Liver (tissue), 9 donors: ENCODE data around the gene CEACAM16. TPM values are rescaled to one million over a fixed set of nuclear protein-coding genes. Genes with fewer than 3 reads are reported as not detected.

Experiments used
- DNase-seq: peaks from one replicate; pipeline ENCODE4 v3.0.0-alpha.2; 2017; ENCODE audit warnings: low spot score
- H3K27ac ChIP-seq, 2 donors: one replicate each; pipeline ENCODE4 v1.7.0; 2013; ENCODE audit warnings: inconsistent platforms in 2 of 2, low read length in 2 of 2, control low read depth in 1 of 2, low read depth in 1 of 2, mild to moderate bottlenecking in 1 of 2
- H3K27me3 ChIP-seq, 4 donors: one replicate each; pipeline versions ENCODE4 v1.6.1 to v1.7.0; 2013; ENCODE audit warnings: low read length in 3 of 4, inconsistent platforms in 1 of 4, mild to moderate bottlenecking in 1 of 4, moderate library complexity in 1 of 4; ENCODE audit not compliant: control insufficient read depth in 4 of 4, insufficient read depth in 4 of 4
- H3K36me3 ChIP-seq, 4 donors: one replicate each; pipeline versions ENCODE4 v1.6.1 to v1.7.0; 2013; ENCODE audit warnings: low read length in 3 of 4, mild to moderate bottlenecking in 3 of 4, low read depth in 1 of 4, moderate library complexity in 1 of 4; ENCODE audit not compliant: control insufficient read depth in 4 of 4, insufficient read depth in 3 of 4
- H3K4me1 ChIP-seq, 4 donors: one replicate each; pipeline versions ENCODE4 v1.6.1 to v1.7.0; 2013; ENCODE audit warnings: low read length in 3 of 4, mild to moderate bottlenecking in 3 of 4, moderate library complexity in 1 of 4; ENCODE audit not compliant: control insufficient read depth in 4 of 4, insufficient read depth in 4 of 4
- H3K4me3 ChIP-seq, 3 donors: one replicate each; pipeline versions ENCODE4 v1.6.1 to v1.7.0; 2013; ENCODE audit warnings: low read length in 3 of 3, control low read depth in 1 of 3, low read depth in 1 of 3, mild to moderate bottlenecking in 1 of 3
- H3K9ac ChIP-seq, 2 donors: one replicate each; pipeline ENCODE4 v1.7.0; 2013; ENCODE audit warnings: low read length in 2 of 2, mild to moderate bottlenecking in 2 of 2, moderate library complexity in 2 of 2, control low read depth in 1 of 2, low read depth in 1 of 2
- H3K9me3 ChIP-seq, 4 donors: one replicate each; pipeline versions ENCODE4 v1.6.1 to v1.7.0; 2013; ENCODE audit warnings: low read length in 3 of 4; ENCODE audit not compliant: control insufficient read depth in 4 of 4
- EGR1 ChIP-seq, 2 donors: IDR thresholded peaks; 2 replicates each; pipeline ENCODE4 v1.6.1; 2016 to 2018; ENCODE audit warnings: antibody characterized with exemption in 2 of 2, low read depth in 2 of 2
- FOXA1 ChIP-seq: IDR thresholded peaks from 2 replicates; pipeline ENCODE4 v1.6.1; 2016; ENCODE audit warnings: antibody characterized with exemption
- GABPA ChIP-seq, 2 donors: IDR thresholded peaks in 1 of 2; conservative IDR thresholded peaks in 1 of 2; 2 replicates each; pipeline ENCODE4 v1.6.1; 2016; ENCODE audit warnings: antibody characterized with exemption in 2 of 2, mild to moderate bottlenecking in 1 of 2, moderate library complexity in 1 of 2
- HNF4A ChIP-seq, 2 donors: conservative IDR thresholded peaks; 2 replicates each; pipeline ENCODE4 v1.6.1; 2016; ENCODE audit warnings: antibody characterized with exemption in 2 of 2, mild to moderate bottlenecking in 2 of 2
- HNF4G ChIP-seq: IDR thresholded peaks from 2 replicates; pipeline ENCODE4 v1.6.1; 2016; ENCODE audit warnings: antibody characterized with exemption
- JUND ChIP-seq, 2 donors: IDR thresholded peaks; 2 replicates each; pipeline ENCODE4 v1.6.1; 2016; ENCODE audit warnings: antibody characterized with exemption in 2 of 2
- NR2F2 ChIP-seq: IDR thresholded peaks from 2 replicates; pipeline ENCODE4 v1.6.1; 2016; ENCODE audit warnings: antibody characterized with exemption
- RAD21 ChIP-seq, 2 donors: IDR thresholded peaks; 2 replicates each; pipeline ENCODE4 v1.6.1; 2016; ENCODE audit warnings: antibody characterized with exemption in 2 of 2, mild to moderate bottlenecking in 2 of 2
- RXRA ChIP-seq, 2 donors: IDR thresholded peaks; 2 replicates each; pipeline ENCODE4 v1.6.1; 2017 to 2018; ENCODE audit warnings: antibody characterized with exemption in 2 of 2, mild to moderate bottlenecking in 1 of 2
- SP1 ChIP-seq: IDR thresholded peaks from 2 replicates; pipeline ENCODE4 v1.6.1; 2018; ENCODE audit warnings: antibody characterized with exemption, mild to moderate bottlenecking
- TAF1 ChIP-seq: conservative IDR thresholded peaks from 2 replicates; pipeline ENCODE4 v1.6.1; 2016; ENCODE audit warnings: antibody characterized with exemption, mild to moderate bottlenecking
- YY1 ChIP-seq: IDR thresholded peaks from 2 replicates; pipeline ENCODE4 v1.6.1; 2016; ENCODE audit warnings: antibody characterized with exemption, mild to moderate bottlenecking
- WGBS: extraction: QIAGEN DNeasy Blood & Tissue Kit; methylation state at CpG from one replicate; pipeline ENCODE4 v1.1.7; 2013; 5-methylcytosine and 5-hydroxymethylcytosine counted together
- polyA plus RNA-seq, 2 donors: library from polyadenylated mRNA; stranded (reverse) in 1 of 2; unstranded in 1 of 2; fragments of 200-250 nt in 1 of 2; fragments of >200 nt in 1 of 2; fragmentation: Nextera tagmentation in 1 of 2; extraction: Ambion mirVana in 1 of 2; gene quantifications; one replicate each; pipeline versions ENCODE4 v1.2.1 to v1.2.3, GENCODE V29; 2013 to 2015
- total RNA-seq, 2 donors: library from RNA; depleted of rRNA; stranded (reverse); fragments of >200 nt; gene quantifications; one replicate each; pipeline ENCODE4 v1.2.3, GENCODE V29; 2014
- TF ChIP-seq, protein P1 (sequence below): fragments of 150-350 bp; IDR thresholded peaks from 2 replicates; pipeline ENCODE4 v1.5.1; 2017; ENCODE audit warnings: improper control_type of control experiment, low read depth, low read length; ENCODE audit not compliant: missing input control
- TF ChIP-seq, protein P2 (sequence below): IDR thresholded peaks from 2 replicates; pipeline ENCODE4 v1.6.1; 2016; ENCODE audit warnings: antibody characterized with exemption, mild to moderate bottlenecking
- TF ChIP-seq, protein P3 (sequence below): IDR thresholded peaks from 2 replicates; pipeline ENCODE4 v1.6.1; 2016; ENCODE audit warnings: antibody characterized with exemption
- TF ChIP-seq, protein P4 (sequence below): IDR thresholded peaks from 2 replicates; pipeline ENCODE4 v1.6.1; 2016; ENCODE audit warnings: antibody characterized with exemption
- TF ChIP-seq, protein P5 (sequence below): IDR thresholded peaks from 2 replicates; pipeline ENCODE4 v1.6.1; 2016; ENCODE audit warnings: antibody characterized with exemption
- donor health status: healthy.
- donor health status: healthy.
- donor health status: healthy.
- donor health status: healthy.
- donor health status: healthy.

The CEACAM16 gene
- total and polyA plus RNA-seq, 4 donors = 0.09 TPM; not detected in 3

DNA sequence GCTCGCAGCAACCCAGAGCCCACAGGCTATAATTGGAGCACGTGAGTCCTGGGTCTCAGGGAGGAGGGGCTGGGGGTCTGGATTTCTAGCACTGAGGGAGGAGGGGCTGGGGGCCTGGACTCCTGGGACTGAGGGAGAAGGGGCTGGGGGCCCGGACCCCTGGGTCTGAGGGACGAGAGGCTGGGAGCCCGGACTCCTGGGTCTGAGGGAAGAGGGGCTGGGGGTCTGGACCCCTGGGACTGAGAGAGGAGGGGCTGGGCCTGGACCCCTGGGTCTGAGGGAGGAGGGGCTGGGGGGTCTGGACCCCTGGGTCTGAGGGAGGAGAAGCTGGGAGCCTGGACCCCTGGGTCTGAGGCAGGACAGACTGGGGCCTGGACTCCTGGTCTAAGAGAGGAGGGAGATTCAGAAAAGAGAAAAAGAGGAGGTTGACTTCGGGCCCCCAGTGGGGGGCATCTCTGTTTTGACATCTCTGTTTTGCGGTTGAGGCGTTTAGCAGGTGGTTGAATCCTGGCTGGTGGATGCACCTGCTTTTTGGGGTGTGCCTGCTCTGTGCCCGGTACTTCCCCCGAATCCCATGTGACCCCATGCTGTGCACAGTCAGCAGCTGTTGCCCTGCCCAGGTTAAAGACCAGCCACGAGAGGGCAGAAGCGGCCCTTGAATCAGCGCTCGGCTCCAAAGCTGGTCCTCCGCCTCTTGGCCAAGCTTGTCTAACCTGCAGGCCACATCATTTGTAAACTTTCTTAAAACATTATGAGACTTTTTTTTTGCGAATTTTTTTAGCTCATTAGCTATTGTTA, 44.8 kb upstream of the CEACAM16 start:
- no peaks in the 10 kb centered on the region for H3K9me3 ChIP-seq
- H3K27ac ChIP-seq = no peak overlapping the region
- DNase-seq = peak; percentile 55
- no peak overlapping the region for H3K9ac ChIP-seq
- no peak overlapping the region for H3K4me3 ChIP-seq
- peaks cover 6 to 77% (median 49%) of the 10 kb centered on the region in 4 donors for H3K36me3 ChIP-seq
- peaks cover 2 to 19% (median 11%) of the 10 kb centered on the region in 4 donors for H3K4me1 ChIP-seq
- H3K27me3 ChIP-seq = no peaks in the 10 kb centered on the region
- peak in 1 of 2 donors; percentile 61 for TF ChIP-seq RXRA (IDR thresholded peaks at IDR 0.05)
- no peak for TF ChIP-seq JUND (IDR thresholded peaks at IDR 0.05)
- TF ChIP-seq EGR1 (IDR thresholded peaks at IDR 0.05; ENCODE audit: low read depth in 2 of 2) = no peak
- TF ChIP-seq, protein P1, sequence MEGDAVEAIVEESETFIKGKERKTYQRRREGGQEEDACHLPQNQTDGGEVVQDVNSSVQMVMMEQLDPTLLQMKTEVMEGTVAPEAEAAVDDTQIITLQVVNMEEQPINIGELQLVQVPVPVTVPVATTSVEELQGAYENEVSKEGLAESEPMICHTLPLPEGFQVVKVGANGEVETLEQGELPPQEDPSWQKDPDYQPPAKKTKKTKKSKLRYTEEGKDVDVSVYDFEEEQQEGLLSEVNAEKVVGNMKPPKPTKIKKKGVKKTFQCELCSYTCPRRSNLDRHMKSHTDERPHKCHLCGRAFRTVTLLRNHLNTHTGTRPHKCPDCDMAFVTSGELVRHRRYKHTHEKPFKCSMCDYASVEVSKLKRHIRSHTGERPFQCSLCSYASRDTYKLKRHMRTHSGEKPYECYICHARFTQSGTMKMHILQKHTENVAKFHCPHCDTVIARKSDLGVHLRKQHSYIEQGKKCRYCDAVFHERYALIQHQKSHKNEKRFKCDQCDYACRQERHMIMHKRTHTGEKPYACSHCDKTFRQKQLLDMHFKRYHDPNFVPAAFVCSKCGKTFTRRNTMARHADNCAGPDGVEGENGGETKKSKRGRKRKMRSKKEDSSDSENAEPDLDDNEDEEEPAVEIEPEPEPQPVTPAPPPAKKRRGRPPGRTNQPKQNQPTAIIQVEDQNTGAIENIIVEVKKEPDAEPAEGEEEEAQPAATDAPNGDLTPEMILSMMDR = peak; percentile 71
- peak in 1 of 2 donors; percentile 48 for TF ChIP-seq HNF4A (conservative IDR thresholded peaks at IDR 0.05)
- peak; percentile 14 for TF ChIP-seq SP1
- TF ChIP-seq HNF4G = no peak
- TF ChIP-seq, protein P2, sequence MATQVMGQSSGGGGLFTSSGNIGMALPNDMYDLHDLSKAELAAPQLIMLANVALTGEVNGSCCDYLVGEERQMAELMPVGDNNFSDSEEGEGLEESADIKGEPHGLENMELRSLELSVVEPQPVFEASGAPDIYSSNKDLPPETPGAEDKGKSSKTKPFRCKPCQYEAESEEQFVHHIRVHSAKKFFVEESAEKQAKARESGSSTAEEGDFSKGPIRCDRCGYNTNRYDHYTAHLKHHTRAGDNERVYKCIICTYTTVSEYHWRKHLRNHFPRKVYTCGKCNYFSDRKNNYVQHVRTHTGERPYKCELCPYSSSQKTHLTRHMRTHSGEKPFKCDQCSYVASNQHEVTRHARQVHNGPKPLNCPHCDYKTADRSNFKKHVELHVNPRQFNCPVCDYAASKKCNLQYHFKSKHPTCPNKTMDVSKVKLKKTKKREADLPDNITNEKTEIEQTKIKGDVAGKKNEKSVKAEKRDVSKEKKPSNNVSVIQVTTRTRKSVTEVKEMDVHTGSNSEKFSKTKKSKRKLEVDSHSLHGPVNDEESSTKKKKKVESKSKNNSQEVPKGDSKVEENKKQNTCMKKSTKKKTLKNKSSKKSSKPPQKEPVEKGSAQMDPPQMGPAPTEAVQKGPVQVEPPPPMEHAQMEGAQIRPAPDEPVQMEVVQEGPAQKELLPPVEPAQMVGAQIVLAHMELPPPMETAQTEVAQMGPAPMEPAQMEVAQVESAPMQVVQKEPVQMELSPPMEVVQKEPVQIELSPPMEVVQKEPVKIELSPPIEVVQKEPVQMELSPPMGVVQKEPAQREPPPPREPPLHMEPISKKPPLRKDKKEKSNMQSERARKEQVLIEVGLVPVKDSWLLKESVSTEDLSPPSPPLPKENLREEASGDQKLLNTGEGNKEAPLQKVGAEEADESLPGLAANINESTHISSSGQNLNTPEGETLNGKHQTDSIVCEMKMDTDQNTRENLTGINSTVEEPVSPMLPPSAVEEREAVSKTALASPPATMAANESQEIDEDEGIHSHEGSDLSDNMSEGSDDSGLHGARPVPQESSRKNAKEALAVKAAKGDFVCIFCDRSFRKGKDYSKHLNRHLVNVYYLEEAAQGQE = no peak
- TF ChIP-seq, protein P3, sequence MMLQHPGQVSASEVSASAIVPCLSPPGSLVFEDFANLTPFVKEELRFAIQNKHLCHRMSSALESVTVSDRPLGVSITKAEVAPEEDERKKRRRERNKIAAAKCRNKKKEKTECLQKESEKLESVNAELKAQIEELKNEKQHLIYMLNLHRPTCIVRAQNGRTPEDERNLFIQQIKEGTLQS = peak; percentile 21
- TF ChIP-seq, protein P4, sequence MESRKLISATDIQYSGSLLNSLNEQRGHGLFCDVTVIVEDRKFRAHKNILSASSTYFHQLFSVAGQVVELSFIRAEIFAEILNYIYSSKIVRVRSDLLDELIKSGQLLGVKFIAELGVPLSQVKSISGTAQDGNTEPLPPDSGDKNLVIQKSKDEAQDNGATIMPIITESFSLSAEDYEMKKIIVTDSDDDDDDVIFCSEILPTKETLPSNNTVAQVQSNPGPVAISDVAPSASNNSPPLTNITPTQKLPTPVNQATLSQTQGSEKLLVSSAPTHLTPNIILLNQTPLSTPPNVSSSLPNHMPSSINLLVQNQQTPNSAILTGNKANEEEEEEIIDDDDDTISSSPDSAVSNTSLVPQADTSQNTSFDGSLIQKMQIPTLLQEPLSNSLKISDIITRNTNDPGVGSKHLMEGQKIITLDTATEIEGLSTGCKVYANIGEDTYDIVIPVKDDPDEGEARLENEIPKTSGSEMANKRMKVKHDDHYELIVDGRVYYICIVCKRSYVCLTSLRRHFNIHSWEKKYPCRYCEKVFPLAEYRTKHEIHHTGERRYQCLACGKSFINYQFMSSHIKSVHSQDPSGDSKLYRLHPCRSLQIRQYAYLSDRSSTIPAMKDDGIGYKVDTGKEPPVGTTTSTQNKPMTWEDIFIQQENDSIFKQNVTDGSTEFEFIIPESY = no peak
- TF ChIP-seq RAD21 (IDR thresholded peaks at IDR 0.05) = peak; percentile 87 to 90
- TF ChIP-seq TAF1 = no peak
- 42% methylated on average over 16 of the region's 16 CpGs for WGBS

DNA sequence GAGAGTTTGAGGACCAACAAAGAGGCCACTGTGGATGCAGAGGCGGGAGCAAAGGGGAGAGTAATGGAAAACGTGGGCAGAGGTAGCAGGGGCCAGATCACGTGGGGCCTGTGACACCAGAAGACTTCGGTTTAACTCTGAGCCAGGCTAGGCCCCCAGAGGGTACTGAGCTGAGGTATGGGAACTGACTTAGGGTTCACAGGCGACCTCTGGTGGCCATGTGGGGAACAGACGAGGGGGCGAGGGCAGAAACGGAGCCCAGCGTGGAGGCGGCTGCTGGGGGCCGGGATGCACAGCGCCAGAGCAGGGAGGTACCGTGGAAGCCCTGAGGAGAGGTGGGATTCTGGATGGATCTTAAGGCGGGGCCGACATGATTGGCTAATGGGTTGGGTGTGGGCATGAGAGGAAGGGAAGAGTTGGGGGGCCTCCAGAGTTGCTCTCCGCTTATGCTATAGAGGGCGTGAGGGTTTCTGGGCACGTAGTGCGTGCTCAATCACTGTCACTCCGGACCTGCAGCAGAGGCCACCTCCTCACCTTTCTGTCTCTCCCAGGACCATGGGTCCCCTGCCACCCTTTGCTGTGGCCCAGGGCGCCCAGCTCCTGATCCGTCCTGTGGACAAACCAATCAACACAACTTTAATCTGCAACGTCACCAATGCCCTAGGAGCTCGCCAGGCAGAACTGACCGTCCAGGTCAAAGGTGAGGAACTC, 41.6 kb upstream of the CEACAM16 start:
- Histone ChIP-seq H3K36me3 (peaks cover 6 to 78% (median 52%) of the 10 kb centered on the region in 4 donors), H3K9me3 (no peaks in the 10 kb centered on the region), H3K4me3 (no peak overlapping the region), H3K27ac (no peak overlapping the region), H3K4me1 (peaks cover 2 to 12% (median 3%) of the 10 kb centered on the region in 4 donors), H3K27me3 (no peaks in the 10 kb centered on the region), H3K9ac (no peak overlapping the region)
- peak; percentile 76 for DNase-seq
- WGBS = 52% methylated on average over 25 of the region's 25 CpGs
- TF ChIP-seq TAF1 (no peak), RXRA (IDR thresholded peaks at IDR 0.05) (no peak), RAD21 (IDR thresholded peaks at IDR 0.05) (peak; percentile 73 to 88), HNF4G (no peak), EGR1 (IDR thresholded peaks at IDR 0.05; ENCODE audit: low read depth in 2 of 2) (no peak), GABPA (IDR thresholded peaks at IDR 0.05 in 1 of 2, conservative IDR thresholded peaks at IDR 0.05 in 1 of 2) (no peak), SP1 (no peak), FOXA1 (no peak), YY1 (no peak), HNF4A (conservative IDR thresholded peaks at IDR 0.05) (no peak), JUND (IDR thresholded peaks at IDR 0.05) (no peak), NR2F2 (no peak)
- TF ChIP-seq, protein P3 = no peak
- TF ChIP-seq, protein P2 = no peak
- TF ChIP-seq, protein P5, sequence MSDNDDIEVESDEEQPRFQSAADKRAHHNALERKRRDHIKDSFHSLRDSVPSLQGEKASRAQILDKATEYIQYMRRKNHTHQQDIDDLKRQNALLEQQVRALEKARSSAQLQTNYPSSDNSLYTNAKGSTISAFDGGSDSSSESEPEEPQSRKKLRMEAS = no peak
